CD14-positive monocyte (primary cell): Measurements from ENCODE around the gene AZIN2. TPM values are rescaled to one million over a fixed set of nuclear protein-coding genes. Genes with fewer than 3 reads are reported as not detected.
A peak's percentile ranks its signal among the peaks of the same experiment; 100 is the strongest.

ENCODE experiments used
- DNase-seq, 3 donors: peaks; one replicate each; pipeline ENCODE4 v3.0.0-alpha.2; 2011 to 2022
- H2AFZ ChIP-seq: 2 replicates; pipeline ENCODE4 v1.6.0; 2012; ENCODE audit warnings: mild to moderate bottlenecking, low read depth, low read length, inconsistent platforms; ENCODE audit not compliant: insufficient read depth, poor library complexity, severe bottlenecking
- H3K27ac ChIP-seq, 2 donors: 1 replicate in 1 of 2; 2 replicates in 1 of 2; pipeline ENCODE4 v1.5.1; 2012 to 2013; ENCODE audit warnings: low read length in 2 of 2, control low read depth in 1 of 2, inconsistent platforms in 1 of 2, low read depth in 1 of 2, mild to moderate bottlenecking in 1 of 2
- H3K27me3 ChIP-seq, 2 donors: one replicate each; pipeline versions ENCODE4 v1.6.0 to v1.6.1; 2011 to 2013; ENCODE audit warnings: low read length in 2 of 2; ENCODE audit not compliant: control insufficient read depth in 2 of 2, insufficient read depth in 2 of 2
- H3K36me3 ChIP-seq, 2 donors: replicated peaks in 1 of 2; 1 replicate in 1 of 2; 2 replicates in 1 of 2; pipeline versions ENCODE4 v1.5.1 to v1.6.1; 2012 to 2013; ENCODE audit warnings: low read length in 2 of 2, control low read depth in 1 of 2, inconsistent platforms in 1 of 2, mild to moderate bottlenecking in 1 of 2; ENCODE audit not compliant: insufficient read depth in 2 of 2, control insufficient read depth in 1 of 2
- H3K4me1 ChIP-seq, 2 donors: 1 replicate in 1 of 2; 2 replicates in 1 of 2; pipeline versions ENCODE4 v1.5.1 to v1.6.1; 2012 to 2013; ENCODE audit warnings: low read length in 2 of 2, control low read depth in 1 of 2, inconsistent platforms in 1 of 2, mild to moderate bottlenecking in 1 of 2, moderate library complexity in 1 of 2; ENCODE audit not compliant: insufficient read depth in 2 of 2, control insufficient read depth in 1 of 2
- H3K4me2 ChIP-seq: replicated peaks from 2 replicates; pipeline ENCODE3; 2012; ENCODE audit warnings: low read length, moderate library complexity, mild to moderate bottlenecking; ENCODE audit not compliant: poor library complexity, severe bottlenecking; ENCODE audit errors: extremely low read depth
- H3K4me3 ChIP-seq, 3 experiments: fragments of 200-600 bp in 1 of 3; sonication (generic) in 1 of 3; replicated peaks in 1 of 3; 1 replicate in 2 of 3; 2 replicates in 1 of 3; pipeline ENCODE4 v1.5.1; 2011 to 2013; ENCODE audit warnings: low read length in 3 of 3, mild to moderate bottlenecking in 3 of 3, control low read depth in 2 of 3, low read depth in 2 of 3, inconsistent platforms in 1 of 3, moderate library complexity in 1 of 3
- H3K79me2 ChIP-seq: 2 replicates; pipeline ENCODE4 v1.6.0; 2012; ENCODE audit warnings: mild to moderate bottlenecking, control low read depth, inconsistent platforms, low read length, moderate library complexity; ENCODE audit not compliant: insufficient read depth
- H3K9ac ChIP-seq: 2 replicates; pipeline ENCODE4 v1.6.0; 2017; ENCODE audit warnings: low read length, mild to moderate bottlenecking; ENCODE audit not compliant: insufficient read depth, poor library complexity, severe bottlenecking
- H3K9me3 ChIP-seq, 2 donors: replicated peaks in 1 of 2; 1 replicate in 1 of 2; 2 replicates in 1 of 2; pipeline versions ENCODE4 v1.5.1 to v1.6.1; 2012 to 2013; ENCODE audit warnings: low read length in 2 of 2, control low read depth in 1 of 2; ENCODE audit not compliant: control insufficient read depth in 1 of 2, insufficient read depth in 1 of 2
- H4K20me1 ChIP-seq: 2 replicates; pipeline ENCODE4 v1.6.0; 2012; ENCODE audit warnings: mild to moderate bottlenecking, low read length, control low read depth, moderate library complexity; ENCODE audit not compliant: insufficient read depth
- H3K27ac Mint-ChIP-seq, 7 donors: one replicate each; pipeline ENCODE4 v1.8.0; 2020; ENCODE audit warnings: mild to moderate bottlenecking in 7 of 7, mixed read lengths in 7 of 7, moderate library complexity in 6 of 7, inconsistent platforms in 2 of 7
- H3K27me3 Mint-ChIP-seq, 3 donors: one replicate each; pipeline ENCODE4 v1.8.0; 2021 to 2022; ENCODE audit warnings: low read depth in 3 of 3, mild to moderate bottlenecking in 3 of 3, mixed read lengths in 3 of 3, moderate library complexity in 3 of 3, inconsistent platforms in 1 of 3
- H3K36me3 Mint-ChIP-seq, 2 donors: one replicate each; pipeline ENCODE4 v1.8.0; 2020; ENCODE audit warnings: mixed read lengths in 2 of 2, inconsistent platforms in 1 of 2, mild to moderate bottlenecking in 1 of 2
- H3K4me1 Mint-ChIP-seq: one replicate; pipeline ENCODE4 v1.8.0; 2020; ENCODE audit warnings: mild to moderate bottlenecking, mixed read lengths
- H3K4me3 Mint-ChIP-seq, 2 donors: one replicate each; pipeline ENCODE4 v1.8.0; 2020; ENCODE audit warnings: mild to moderate bottlenecking in 2 of 2, mixed read lengths in 2 of 2, moderate library complexity in 1 of 2
- H3K9me3 Mint-ChIP-seq, 7 donors: one replicate each; pipeline ENCODE4 v1.8.0; 2020 to 2022; ENCODE audit warnings: mixed read lengths in 7 of 7, mild to moderate bottlenecking in 6 of 7, moderate library complexity in 6 of 7, inconsistent platforms in 2 of 7
- WGBS: methylation state at CpG from one replicate; pipeline ENCODE4 v1.1.5; 2013; ENCODE audit warnings: missing lambda C conversion rate; ENCODE audit not compliant: insufficient coverage; 5-methylcytosine and 5-hydroxymethylcytosine counted together
- intact Hi-C, 2 donors: fragments of 100-400 bp; cut with micrococcal nuclease; formaldehyde crosslinking; loops; one replicate each; pipeline versions ENCODE4 v1.15.0 to v1.15.1; 2023
- polyA plus RNA-seq, 3 donors: library from polyadenylated mRNA; depleted of rRNA in 1 of 3; unstranded in 2 of 3; stranded (reverse) in 1 of 3; fragments of 300-500 nt in 2 of 3; fragments of >200 nt in 1 of 3; fragmentation: Illumina TruSeq in 2 of 3; gene quantifications; 1 replicate in 2 of 3; 2 replicates in 1 of 3; pipeline ENCODE4 v1.2.3, GENCODE V29; 2012 to 2021
- TF ChIP-seq, protein P1 (sequence below): fragments of 200-600 bp; IDR thresholded peaks from one replicate; pipeline ENCODE4 v1.8.0; 2022; ENCODE audit warnings: antibody characterized with exemption, mild to moderate bottlenecking

The AZIN2 gene
- polyA plus RNA-seq, 3 donors, result 0.03 to 0.89 TPM; not detected in 1

DNA sequence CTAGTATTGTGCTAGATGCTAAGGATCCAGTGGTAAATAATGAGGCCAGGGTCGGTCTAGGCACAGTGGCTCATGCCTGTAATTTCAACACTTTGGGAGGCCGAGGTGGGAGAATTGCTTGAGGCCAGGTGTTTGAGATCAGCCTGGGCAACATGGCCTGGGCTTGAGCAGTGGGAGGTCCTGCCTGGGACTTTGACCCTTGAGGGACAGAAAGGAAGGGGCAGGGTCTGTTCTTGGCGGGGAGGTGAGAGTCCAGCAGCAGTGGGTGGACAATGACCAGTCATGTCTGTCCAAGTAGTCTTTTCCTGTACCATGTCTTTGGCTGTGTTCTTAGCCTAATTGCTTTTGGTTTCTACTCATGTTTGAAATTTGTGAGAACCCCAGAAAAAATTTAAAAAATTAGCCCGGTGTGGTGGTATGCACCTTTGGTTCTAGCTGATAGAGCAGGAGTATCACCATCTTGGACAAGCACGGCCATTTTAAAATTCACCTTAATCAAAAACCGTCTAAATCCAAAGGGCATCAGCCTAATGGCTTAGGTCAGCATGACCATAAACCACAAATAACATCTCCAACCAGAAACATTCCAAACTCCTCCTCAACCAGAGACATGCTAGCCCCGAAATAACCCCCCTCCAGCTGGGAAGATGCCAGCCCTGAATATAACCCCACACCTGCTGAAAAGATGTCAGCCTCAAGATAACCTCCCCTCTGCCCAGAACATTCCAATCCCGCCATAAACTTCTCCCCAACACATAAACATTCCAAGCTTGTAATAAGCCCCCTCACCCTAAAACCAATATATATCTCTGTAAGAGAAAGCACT, 37.5 kb upstream of the AZIN2 start:
- DNase-seq, result no peak
- Histone ChIP-seq H3K79me2 (no peaks in the 10 kb centered on the region), H3K9me3 (no peaks in the 10 kb centered on the region), H3K4me3 (no peak overlapping the region), H3K27me3 (no peaks in the 10 kb centered on the region), H3K27ac (no peak overlapping the region), H2AFZ (no peak overlapping the region), H4K20me1 (no peaks in the 10 kb centered on the region), H3K4me1 (peaks cover 31 to 45% of the 10 kb centered on the region in 2 donors), H3K36me3 (no peaks in the 10 kb centered on the region), H3K4me2 (no peak overlapping the region), H3K9ac (no peak overlapping the region)
- intact Hi-C loops, result no loop called here
- TF ChIP-seq, protein P1, sequence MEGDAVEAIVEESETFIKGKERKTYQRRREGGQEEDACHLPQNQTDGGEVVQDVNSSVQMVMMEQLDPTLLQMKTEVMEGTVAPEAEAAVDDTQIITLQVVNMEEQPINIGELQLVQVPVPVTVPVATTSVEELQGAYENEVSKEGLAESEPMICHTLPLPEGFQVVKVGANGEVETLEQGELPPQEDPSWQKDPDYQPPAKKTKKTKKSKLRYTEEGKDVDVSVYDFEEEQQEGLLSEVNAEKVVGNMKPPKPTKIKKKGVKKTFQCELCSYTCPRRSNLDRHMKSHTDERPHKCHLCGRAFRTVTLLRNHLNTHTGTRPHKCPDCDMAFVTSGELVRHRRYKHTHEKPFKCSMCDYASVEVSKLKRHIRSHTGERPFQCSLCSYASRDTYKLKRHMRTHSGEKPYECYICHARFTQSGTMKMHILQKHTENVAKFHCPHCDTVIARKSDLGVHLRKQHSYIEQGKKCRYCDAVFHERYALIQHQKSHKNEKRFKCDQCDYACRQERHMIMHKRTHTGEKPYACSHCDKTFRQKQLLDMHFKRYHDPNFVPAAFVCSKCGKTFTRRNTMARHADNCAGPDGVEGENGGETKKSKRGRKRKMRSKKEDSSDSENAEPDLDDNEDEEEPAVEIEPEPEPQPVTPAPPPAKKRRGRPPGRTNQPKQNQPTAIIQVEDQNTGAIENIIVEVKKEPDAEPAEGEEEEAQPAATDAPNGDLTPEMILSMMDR, result no peak
- H3K4me1 Mint-ChIP-seq, result peaks cover 40% of the 10 kb centered on the region
- WGBS, result 100% methylated on average over 6 of the region's 8 CpGs
- H3K9me3 Mint-ChIP-seq, result peaks cover 0 to 2% (median 0%) of the 10 kb centered on the region in 7 donors
- no peaks in the 10 kb centered on the region for H3K36me3 Mint-ChIP-seq
- H3K4me3 Mint-ChIP-seq, result no peak overlapping the region
- H3K27me3 Mint-ChIP-seq, result peaks cover 0 to 5% (median 2%) of the 10 kb centered on the region in 3 donors
- no peak overlapping the region for H3K27ac Mint-ChIP-seq

GRCh38 chr1:33045246-33045645, 35.7 kb upstream of the AZIN2 start:
- intact Hi-C loops, result no loop called here
- Histone ChIP-seq H3K27me3 (no peaks in the 10 kb centered on the region), H3K79me2 (no peaks in the 10 kb centered on the region), H3K36me3 (no peaks in the 10 kb centered on the region), H3K4me3 (no peak overlapping the region), H2AFZ (no peak overlapping the region), H3K4me2 (no peak overlapping the region), H3K9me3 (no peaks in the 10 kb centered on the region), H3K4me1 (peaks cover 27 to 45% of the 10 kb centered on the region in 2 donors), H3K9ac (no peak overlapping the region), H3K27ac (peak overlapping the region in 1 of 2 donors; percentile 9), H4K20me1 (no peaks in the 10 kb centered on the region)
- peak in 1 of 3 donors; percentile 29 for DNase-seq
- peaks cover 0 to 2% (median 0%) of the 10 kb centered on the region in 7 donors for H3K9me3 Mint-ChIP-seq
- H3K4me3 Mint-ChIP-seq, result no peak overlapping the region
- H3K27me3 Mint-ChIP-seq, result peaks cover 0 to 3% (median 2%) of the 10 kb centered on the region in 3 donors
- TF ChIP-seq, protein P1, result no peak
- peak overlapping the region; percentile 27 to 78 (median 47) for H3K27ac Mint-ChIP-seq
- H3K36me3 Mint-ChIP-seq, result no peaks in the 10 kb centered on the region
- WGBS, result 64% methylated on average over 1 of the region's 2 CpGs
- H3K4me1 Mint-ChIP-seq, result peaks cover 39% of the 10 kb centered on the region
